Measurements from ENCODE around the gene ZNF683.
"Not testable (repeated sequence)": the region's sequence is repeated elsewhere in the genome, so short reads cannot be mapped to it uniquely, and the experiment has no call there.

Gene ZNF683

GRCh38 chr1:26372611-26373010, at the start of gene ZNF683:
ZNF683 (minus strand) TSS chr1:26372750; CDS start chr1:26368571, 4,179 bp downstream.
- H3K36me3 ChIP-seq (ENCODE audit: low read length); H3K4me2 ChIP-seq (ENCODE audit: low read depth, low read length, poor library complexity, severe bottlenecking); H3K27ac ChIP-seq (ENCODE audit: low read depth, low read length); H3F3A ChIP-seq (ENCODE audit: insufficient read depth); H3K27me3 ChIP-seq (ENCODE audit: low read length); H2AFZ ChIP-seq (ENCODE audit: low read depth, low read length, severe bottlenecking); H3K9ac ChIP-seq (ENCODE audit: low read length); H3K79me2 ChIP-seq (ENCODE audit: insufficient read depth, low read length); H3K4me3 ChIP-seq (ENCODE audit: insufficient read depth, low read length, poor library complexity, severe bottlenecking); H4K20me1 ChIP-seq (ENCODE audit: low read depth, low read length); H3K9me2 ChIP-seq (replicated peaks; ENCODE audit: insufficient read depth, low read length); H3K9me3 ChIP-seq (ENCODE audit: insufficient read depth, low read length): not testable (repeated sequence)

- Histone ChIP-seq H3K79me2 (ENCODE audit: insufficient read depth, low read length) (no peaks in the 10 kb centered on the region), H3K9ac (ENCODE audit: low read length) (no peak overlapping the region), H3K4me3 (ENCODE audit: insufficient read depth, low read length, poor library complexity, severe bottlenecking) (no peak overlapping the region), H3F3A (ENCODE audit: insufficient read depth) (no peaks in the 10 kb centered on the region), H3K27me3 (ENCODE audit: low read length) (no peaks in the 10 kb centered on the region), H3K9me2 (replicated peaks; ENCODE audit: insufficient read depth, low read length) (no peaks in the 10 kb centered on the region), H2AFZ (ENCODE audit: low read depth, low read length, severe bottlenecking) (no peak overlapping the region), H4K20me1 (ENCODE audit: low read depth, low read length) (no peaks in the 10 kb centered on the region), H3K36me3 (ENCODE audit: low read length) (no peaks in the 10 kb centered on the region), H3K27ac (ENCODE audit: low read depth, low read length) (no peak overlapping the region), H3K4me2 (ENCODE audit: low read depth, low read length, poor library complexity, severe bottlenecking) (no peak overlapping the region), H3K9me3 (ENCODE audit: insufficient read depth, low read length) (no peaks in the 10 kb centered on the region)
- TF ChIP-seq EZH2phosphoT487 (conservative IDR thresholded peaks at IDR 0.05; ENCODE audit: low read length) (no peak), CTCF (IDR thresholded peaks at IDR 0.05; ENCODE audit: insufficient read depth, low read length, poor library complexity, severe bottlenecking) (no peak)
These were observed 46.9 kb upstream of the ZNF683 start for GRCh38 chr1:26419494-26419893.

GRCh38 chr1:26418865-26419349, 46.4 kb upstream of the ZNF683 start:
- Histone ChIP-seq H3F3A (ENCODE audit: insufficient read depth) (no peaks in the 10 kb centered on the region), H3K4me2 (ENCODE audit: low read depth, low read length, poor library complexity, severe bottlenecking) (no peak overlapping the region), H3K79me2 (ENCODE audit: insufficient read depth, low read length) (no peaks in the 10 kb centered on the region), H3K27ac (ENCODE audit: low read depth, low read length) (no peak overlapping the region), H3K9me2 (replicated peaks; ENCODE audit: insufficient read depth, low read length) (no peaks in the 10 kb centered on the region), H2AFZ (ENCODE audit: low read depth, low read length, severe bottlenecking) (no peak overlapping the region), H3K36me3 (ENCODE audit: low read length) (no peaks in the 10 kb centered on the region), H3K27me3 (ENCODE audit: low read length) (no peaks in the 10 kb centered on the region), H3K9ac (ENCODE audit: low read length) (no peak overlapping the region), H4K20me1 (ENCODE audit: low read depth, low read length) (no peaks in the 10 kb centered on the region), H3K9me3 (ENCODE audit: insufficient read depth, low read length) (no peaks in the 10 kb centered on the region), H3K4me3 (ENCODE audit: insufficient read depth, low read length, poor library complexity, severe bottlenecking) (no peak overlapping the region)
- TF ChIP-seq EZH2phosphoT487 (conservative IDR thresholded peaks at IDR 0.05; ENCODE audit: low read length) (no peak), CTCF (IDR thresholded peaks at IDR 0.05; ENCODE audit: insufficient read depth, low read length, poor library complexity, severe bottlenecking) (no peak)

- Histone ChIP-seq H3K9ac (ENCODE audit: low read length) (no peak overlapping the region), H4K20me1 (ENCODE audit: low read depth, low read length) (no peaks in the 10 kb centered on the region), H3K27me3 (ENCODE audit: low read length) (no peaks in the 10 kb centered on the region)
These were observed 44.7 kb upstream of the ZNF683 start for GRCh38 chr1:26417111-26417759.

More at GRCh38 chr1:26417111-26417759, 44.7 kb upstream of the ZNF683 start:
- Histone ChIP-seq H3K9me3 (ENCODE audit: insufficient read depth, low read length) (no peaks in the 10 kb centered on the region), H3K27ac (ENCODE audit: low read depth, low read length) (no peak overlapping the region), H3K79me2 (ENCODE audit: insufficient read depth, low read length) (no peaks in the 10 kb centered on the region), H3K4me2 (ENCODE audit: low read depth, low read length, poor library complexity, severe bottlenecking) (no peak overlapping the region), H3K4me3 (ENCODE audit: insufficient read depth, low read length, poor library complexity, severe bottlenecking) (no peak overlapping the region), H2AFZ (ENCODE audit: low read depth, low read length, severe bottlenecking) (no peak overlapping the region), H3F3A (ENCODE audit: insufficient read depth) (no peaks in the 10 kb centered on the region), H3K36me3 (ENCODE audit: low read length) (no peaks in the 10 kb centered on the region), H3K9me2 (replicated peaks; ENCODE audit: insufficient read depth, low read length) (no peaks in the 10 kb centered on the region)
- TF ChIP-seq EZH2phosphoT487 (conservative IDR thresholded peaks at IDR 0.05; ENCODE audit: low read length) (no peak), CTCF (IDR thresholded peaks at IDR 0.05; ENCODE audit: insufficient read depth, low read length, poor library complexity, severe bottlenecking) (peak; percentile 90)
